SK-N-SH (cell line): ENCODE measurements around the gene RBMS3. TPM values are rescaled to one million over a fixed set of nuclear protein-coding genes. Genes with fewer than 3 reads are reported as not detected.

Experiments used
- CTCF ChIA-PET: fragments of 300-600, 350-600 bp; formaldehyde crosslinking; extraction: SDS; loops from one replicate; lab custom pipeline; 2021; lab: Yijun Ruan, JAX
- POLR2A ChIA-PET: fragments of 350-600 bp; sonication (Branson Sonifier 250); formaldehyde crosslinking; extraction: SDS; loops from one replicate; lab custom pipeline; 2020; ENCODE audit warnings: antibody characterized with exemption, inconsistent platforms; lab: Yijun Ruan, JAX
- DNase-seq: peaks from one replicate; pipeline ENCODE4 v3.0.0; 2012
- H2AFZ ChIP-seq: fragments of 200-600 bp; sonication (generic); 2 replicates; pipeline ENCODE4 v1.8.1; 2016; ENCODE audit warnings: antibody characterized with exemption, mild to moderate bottlenecking, low read depth
- H3F3A ChIP-seq: fragments of 200-600 bp; sonication (generic); replicated peaks from 2 replicates; pipeline ENCODE3; 2016; ENCODE audit warnings: antibody characterized with exemption, mild to moderate bottlenecking; ENCODE audit not compliant: insufficient read depth
- H3K27ac ChIP-seq, 2 experiments: fragments of 200-500 bp in 1 of 2; fragments of 200-600 bp in 1 of 2; sonication (Bioruptor generic) in 1 of 2; sonication (generic), shearing (Covaris generic) in 1 of 2; 2 replicates each; pipeline versions ENCODE4 v1.5.1 to v1.6.1; 2014 to 2016; ENCODE audit warnings: low read depth in 2 of 2, inconsistent platforms in 1 of 2, low read length in 1 of 2, mild to moderate bottlenecking in 1 of 2, mixed read lengths in 1 of 2
- H3K27me3 ChIP-seq: fragments of 200-600 bp; sonication (generic), shearing (Covaris generic); 2 replicates; pipeline ENCODE4 v1.6.1; 2016; ENCODE audit warnings: mixed run types; ENCODE audit not compliant: insufficient read depth
- H3K36me3 ChIP-seq, 2 experiments: fragments of 200-500 bp in 1 of 2; fragments of 200-600 bp in 1 of 2; sonication (Bioruptor generic) in 1 of 2; sonication (generic) in 1 of 2; replicated peaks in 1 of 2; 2 replicates each; pipeline versions ENCODE3 to v1.5.1; 2014 to 2016; ENCODE audit warnings: low read length in 1 of 2, mild to moderate bottlenecking in 1 of 2; ENCODE audit not compliant: insufficient read depth in 2 of 2, control insufficient read depth in 1 of 2
- H3K4me1 ChIP-seq, 2 experiments: fragments of 200-500 bp in 1 of 2; fragments of 200-600 bp in 1 of 2; sonication (Bioruptor generic) in 1 of 2; sonication (generic), shearing (Covaris generic) in 1 of 2; 2 replicates each; pipeline versions ENCODE4 v1.5.1 to v1.6.1; 2014 to 2016; ENCODE audit warnings: low read depth in 1 of 2, low read length in 1 of 2, mixed run types in 1 of 2; ENCODE audit not compliant: insufficient read depth in 2 of 2, control insufficient read depth in 1 of 2
- H3K4me2 ChIP-seq: fragments of 200-600 bp; sonication (generic), shearing (Covaris generic); 2 replicates; pipeline ENCODE4 v1.6.1; 2017; ENCODE audit warnings: mixed run types
- H3K4me3 ChIP-seq, 2 experiments: fragments of 200-500 bp in 1 of 2; fragments of 200-600 bp in 1 of 2; sonication (Bioruptor generic) in 1 of 2; sonication (generic), shearing (Covaris generic) in 1 of 2; 2 replicates each; pipeline versions ENCODE4 v1.5.1 to v1.8.1; 2014 to 2016; ENCODE audit warnings: low read depth in 2 of 2, inconsistent platforms in 1 of 2, low read length in 1 of 2, mild to moderate bottlenecking in 1 of 2, mixed read lengths in 1 of 2, moderate library complexity in 1 of 2
- H3K79me2 ChIP-seq: fragments of 200-600 bp; sonication (generic); 2 replicates; pipeline ENCODE4 v1.8.1; 2017; ENCODE audit warnings: mild to moderate bottlenecking; ENCODE audit not compliant: insufficient read depth
- H3K9ac ChIP-seq: fragments of 200-600 bp; sonication (generic); 2 replicates; pipeline ENCODE4 v1.6.1; 2017; ENCODE audit warnings: mixed run types
- H3K9me2 ChIP-seq: fragments of 200-600 bp; sonication (generic); 2 replicates; pipeline ENCODE4 v1.6.1; 2017; ENCODE audit warnings: mixed run types
- H3K9me3 ChIP-seq: fragments of 200-600 bp; sonication (generic); 2 replicates; pipeline ENCODE4 v1.6.1; 2017; ENCODE audit warnings: mixed run types, mild to moderate bottlenecking, moderate library complexity
- H4K20me1 ChIP-seq: fragments of 200-600 bp; sonication (generic); 2 replicates; pipeline ENCODE4 v1.6.1; 2017; ENCODE audit warnings: mild to moderate bottlenecking, mixed run types; ENCODE audit not compliant: insufficient read depth
- CHD2 ChIP-seq: fragments of 150-350 bp; IDR thresholded peaks from 2 replicates; pipeline ENCODE4 v1.6.1; 2018; ENCODE audit warnings: low read length; ENCODE audit not compliant: partially characterized antibody
- ELF1 ChIP-seq: IDR thresholded peaks from 2 replicates; pipeline ENCODE4 v1.4.0; 2012
- EP300 ChIP-seq, 2 experiments: IDR thresholded peaks; 2 replicates each; pipeline versions ENCODE4 v1.4.0 to v1.6.1; 2012; ENCODE audit warnings: borderline replicate concordance in 1 of 2, low read depth in 1 of 2, low read length in 1 of 2
- EZH2phosphoT487 ChIP-seq: fragments of 200-600 bp; sonication (generic); IDR thresholded peaks from 2 replicates; pipeline ENCODE4 v1.6.1; 2017; ENCODE audit warnings: low read depth, mixed run types, mild to moderate bottlenecking, antibody characterized with exemption, moderate library complexity, borderline replicate concordance
- FOSL2 ChIP-seq: IDR thresholded peaks from 2 replicates; pipeline ENCODE4 v1.4.0; 2012; ENCODE audit warnings: low read depth, mild to moderate bottlenecking, moderate library complexity, borderline replicate concordance
- FOXM1 ChIP-seq: IDR thresholded peaks from 2 replicates; pipeline ENCODE4 v1.4.0; 2012; ENCODE audit warnings: low read depth, mild to moderate bottlenecking
- GABPA ChIP-seq: IDR thresholded peaks from 2 replicates; pipeline ENCODE4 v1.4.0; 2012; ENCODE audit warnings: low read depth, mild to moderate bottlenecking
- IRF3 ChIP-seq: fragments of 150-350 bp; IDR thresholded peaks from 2 replicates; pipeline ENCODE4 v1.6.1; 2016; ENCODE audit warnings: mild to moderate bottlenecking, low read depth, low read length
- JUND ChIP-seq: IDR thresholded peaks from 2 replicates; pipeline ENCODE4 v1.4.0; 2012
- MAX ChIP-seq: IDR thresholded peaks from 2 replicates; pipeline ENCODE4 v1.4.0; 2012; ENCODE audit warnings: low read depth
- MEF2A ChIP-seq: IDR thresholded peaks from 2 replicates; pipeline ENCODE4 v1.4.0; 2012; ENCODE audit warnings: low read depth, borderline replicate concordance
- NFIC ChIP-seq: IDR thresholded peaks from 2 replicates; pipeline ENCODE4 v1.4.0; 2012; ENCODE audit warnings: borderline replicate concordance
- NRF1 ChIP-seq: IDR thresholded peaks from 2 replicates; pipeline ENCODE4 v1.6.1; 2012; ENCODE audit warnings: low read depth, mild to moderate bottlenecking, low read length
- POLR2AphosphoS5 ChIP-seq: IDR thresholded peaks from 2 replicates; pipeline ENCODE4 v1.6.1; 2012; ENCODE audit warnings: low read depth, low read length
- RAD21 ChIP-seq: IDR thresholded peaks from 2 replicates; pipeline ENCODE4 v1.6.1; 2012; ENCODE audit warnings: mild to moderate bottlenecking, low read length
- RFX5 ChIP-seq: IDR thresholded peaks from 2 replicates; pipeline ENCODE4 v1.6.1; 2012; ENCODE audit warnings: mild to moderate bottlenecking, improper control_type of control experiment, low read length
- RXRA ChIP-seq: IDR thresholded peaks from 2 replicates; pipeline ENCODE4 v1.4.0; 2012; ENCODE audit warnings: low read depth, mild to moderate bottlenecking, borderline replicate concordance
- SIN3A ChIP-seq: IDR thresholded peaks from 2 replicates; pipeline ENCODE4 v1.6.1; 2012; ENCODE audit warnings: low read depth, mild to moderate bottlenecking, low read length, moderate library complexity, borderline replicate concordance
- SMC3 ChIP-seq: IDR thresholded peaks from 2 replicates; pipeline ENCODE4 v1.6.1; 2012; ENCODE audit warnings: low read depth, low read length, improper control_type of control experiment
- TAF1 ChIP-seq: IDR thresholded peaks from 2 replicates; pipeline ENCODE4 v1.6.1; 2012; ENCODE audit warnings: low read depth, mild to moderate bottlenecking, low read length, moderate library complexity, borderline replicate concordance
- TEAD4 ChIP-seq: IDR thresholded peaks from 2 replicates; pipeline ENCODE4 v1.4.0; 2012; ENCODE audit warnings: mild to moderate bottlenecking, borderline replicate concordance; ENCODE audit not compliant: insufficient read depth
- USF2 ChIP-seq: fragments of 150-350 bp; IDR thresholded peaks from 2 replicates; pipeline ENCODE4 v1.6.1; 2017; ENCODE audit warnings: antibody characterized with exemption, low read length, low read depth, borderline replicate concordance
- WGBS: methylation state at CpG from one replicate; pipeline ENCODE4 v1.1.6; 2017; ENCODE audit warnings: low lambda C conversion rate; 5-methylcytosine and 5-hydroxymethylcytosine counted together
- polyA plus RNA-seq, 3 experiments: library from polyadenylated mRNA; depleted of rRNA; stranded (reverse); fragments of >200 nt; gene quantifications; 2 replicates each; pipeline ENCODE4 v1.2.3, GENCODE V29; 2012
- TF ChIP-seq, protein P1 (sequence below): IDR thresholded peaks from 2 replicates; pipeline ENCODE4 v1.6.1; 2012; ENCODE audit warnings: mild to moderate bottlenecking, low read depth, low read length, moderate library complexity
- TF ChIP-seq, protein P2 (sequence below): IDR thresholded peaks from 2 replicates; pipeline ENCODE4; 2012

Gene RBMS3
- polyA plus RNA-seq, 1 of the 3 experiments (the other 2 are of a cell fraction): 8.2 TPM

DNA sequence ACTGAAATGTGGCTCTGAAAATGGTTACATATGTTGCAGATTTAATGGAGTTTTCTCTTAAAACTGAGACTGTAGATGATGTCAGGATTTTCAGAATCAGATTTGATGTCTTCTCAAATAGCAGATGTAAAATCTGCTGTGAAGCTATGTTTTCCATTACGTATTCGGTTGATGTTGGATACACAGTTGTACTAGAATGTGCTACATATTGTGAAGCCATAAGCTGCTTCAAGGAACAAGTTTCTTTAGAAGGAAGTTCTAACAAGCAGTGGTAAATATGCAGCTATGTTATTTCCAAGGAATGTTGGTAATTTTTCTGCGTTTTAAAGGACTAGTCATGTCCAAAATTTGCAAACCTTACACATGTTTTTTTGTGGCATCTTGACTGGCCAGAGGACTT lies 197.7 kb downstream of the RBMS3 start (continued):
- TF ChIP-seq USF2 (no peak), SIN3A (no peak), GABPA (no peak), EZH2phosphoT487 (no peak), POLR2AphosphoS5 (no peak), MEF2A (no peak), ELF1 (no peak)

DNA sequence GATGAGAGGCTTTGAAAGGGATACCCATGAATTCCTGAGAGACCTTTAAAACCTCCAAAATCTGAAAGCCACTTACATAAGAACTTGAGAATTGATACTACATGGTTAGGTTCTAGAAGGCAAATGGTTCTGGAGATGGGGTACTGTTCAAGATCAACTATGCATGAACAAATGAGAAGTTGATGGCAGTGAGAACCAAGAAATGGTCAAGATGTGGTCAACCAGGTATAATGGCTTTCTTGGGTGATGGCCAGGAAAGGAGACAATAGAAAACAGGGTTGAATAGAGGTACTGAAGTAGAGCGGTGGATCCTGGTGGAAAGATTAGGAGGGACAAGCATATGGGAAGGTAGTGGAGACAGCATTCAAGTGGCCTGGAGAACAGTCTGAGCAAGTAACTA lies 200.4 kb downstream of the RBMS3 start:
- no peaks in the 10 kb centered on the region for H3K27me3 ChIP-seq

More for the DNA sequence above, 200.4 kb downstream of the RBMS3 start:
- CTCF ChIA-PET: no interaction called here
- TF ChIP-seq MEF2A: no peak
- no peak for TF ChIP-seq CHD2
- TF ChIP-seq TEAD4: no peak
- no peak for TF ChIP-seq EP300 (IDR thresholded peaks at IDR 0.05; ENCODE audit: borderline replicate concordance in 1 of 2, low read depth in 1 of 2, low read length in 1 of 2)
- TF ChIP-seq, protein P1, sequence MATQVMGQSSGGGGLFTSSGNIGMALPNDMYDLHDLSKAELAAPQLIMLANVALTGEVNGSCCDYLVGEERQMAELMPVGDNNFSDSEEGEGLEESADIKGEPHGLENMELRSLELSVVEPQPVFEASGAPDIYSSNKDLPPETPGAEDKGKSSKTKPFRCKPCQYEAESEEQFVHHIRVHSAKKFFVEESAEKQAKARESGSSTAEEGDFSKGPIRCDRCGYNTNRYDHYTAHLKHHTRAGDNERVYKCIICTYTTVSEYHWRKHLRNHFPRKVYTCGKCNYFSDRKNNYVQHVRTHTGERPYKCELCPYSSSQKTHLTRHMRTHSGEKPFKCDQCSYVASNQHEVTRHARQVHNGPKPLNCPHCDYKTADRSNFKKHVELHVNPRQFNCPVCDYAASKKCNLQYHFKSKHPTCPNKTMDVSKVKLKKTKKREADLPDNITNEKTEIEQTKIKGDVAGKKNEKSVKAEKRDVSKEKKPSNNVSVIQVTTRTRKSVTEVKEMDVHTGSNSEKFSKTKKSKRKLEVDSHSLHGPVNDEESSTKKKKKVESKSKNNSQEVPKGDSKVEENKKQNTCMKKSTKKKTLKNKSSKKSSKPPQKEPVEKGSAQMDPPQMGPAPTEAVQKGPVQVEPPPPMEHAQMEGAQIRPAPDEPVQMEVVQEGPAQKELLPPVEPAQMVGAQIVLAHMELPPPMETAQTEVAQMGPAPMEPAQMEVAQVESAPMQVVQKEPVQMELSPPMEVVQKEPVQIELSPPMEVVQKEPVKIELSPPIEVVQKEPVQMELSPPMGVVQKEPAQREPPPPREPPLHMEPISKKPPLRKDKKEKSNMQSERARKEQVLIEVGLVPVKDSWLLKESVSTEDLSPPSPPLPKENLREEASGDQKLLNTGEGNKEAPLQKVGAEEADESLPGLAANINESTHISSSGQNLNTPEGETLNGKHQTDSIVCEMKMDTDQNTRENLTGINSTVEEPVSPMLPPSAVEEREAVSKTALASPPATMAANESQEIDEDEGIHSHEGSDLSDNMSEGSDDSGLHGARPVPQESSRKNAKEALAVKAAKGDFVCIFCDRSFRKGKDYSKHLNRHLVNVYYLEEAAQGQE: no peak
- TF ChIP-seq IRF3: no peak
- no peak for TF ChIP-seq NRF1
- TF ChIP-seq MAX: no peak
- TF ChIP-seq RAD21: no peak
- TF ChIP-seq ELF1: no peak
- TF ChIP-seq, protein P2, sequence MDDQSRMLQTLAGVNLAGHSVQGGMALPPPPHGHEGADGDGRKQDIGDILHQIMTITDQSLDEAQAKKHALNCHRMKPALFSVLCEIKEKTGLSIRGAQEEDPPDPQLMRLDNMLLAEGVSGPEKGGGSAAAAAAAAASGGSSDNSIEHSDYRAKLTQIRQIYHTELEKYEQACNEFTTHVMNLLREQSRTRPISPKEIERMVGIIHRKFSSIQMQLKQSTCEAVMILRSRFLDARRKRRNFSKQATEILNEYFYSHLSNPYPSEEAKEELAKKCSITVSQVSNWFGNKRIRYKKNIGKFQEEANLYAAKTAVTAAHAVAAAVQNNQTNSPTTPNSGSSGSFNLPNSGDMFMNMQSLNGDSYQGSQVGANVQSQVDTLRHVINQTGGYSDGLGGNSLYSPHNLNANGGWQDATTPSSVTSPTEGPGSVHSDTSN: no peak
- no peak for TF ChIP-seq SMC3
- TF ChIP-seq FOSL2: no peak
- no peak for TF ChIP-seq TAF1
- no peak for TF ChIP-seq RXRA
- TF ChIP-seq RFX5: no peak
- TF ChIP-seq JUND: no peak
- TF ChIP-seq NFIC: no peak
- TF ChIP-seq SIN3A: no peak
- TF ChIP-seq FOXM1: no peak
- POLR2A ChIA-PET: no interaction called here
- Histone ChIP-seq H3K4me1 (peaks cover 0 to 2% of the 10 kb centered on the region in 2 experiments; a peak in 2 of 4 replicates), H3K36me3 (peaks cover 4 to 12% of the 10 kb centered on the region in 2 experiments), H3K9me3 (no peaks in the 10 kb centered on the region), H3K4me3 (no peak overlapping the region), H2AFZ (no peak overlapping the region), H3K27ac (no peak overlapping the region; a peak in 1 of 4 replicates), H3K9me2 (no peaks in the 10 kb centered on the region), H3K9ac (no peak overlapping the region), H3K4me2 (no peak overlapping the region), H3F3A (no peaks in the 10 kb centered on the region), H4K20me1 (no peaks in the 10 kb centered on the region), H3K79me2 (peaks cover 35% of the 10 kb centered on the region)
- 81% methylated on average over 1 of the region's 1 CpG for WGBS
- no peak for DNase-seq
